H1 (cell line): Measurements from ENCODE around the gene UPF2.

ENCODE experiments used
- ATF3 ChIP-seq: IDR thresholded peaks from 2 replicates; pipeline ENCODE4 v1.6.1; 2011; ENCODE audit warnings: low read depth, mild to moderate bottlenecking, low read length; ENCODE audit not compliant: insufficient read depth
- CHD2 ChIP-seq: IDR thresholded peaks from 2 replicates; pipeline ENCODE4 v1.6.1; 2012; ENCODE audit warnings: low read length, improper control_type of control experiment
- CTCF ChIP-seq, 3 experiments: IDR thresholded peaks; 1 replicate in 2 of 3; 2 replicates in 1 of 3; pipeline versions ENCODE4 v1.5.1 to v1.6.1; 2011; ENCODE audit warnings: low read length in 3 of 3, mild to moderate bottlenecking in 3 of 3, inconsistent platforms in 2 of 3, low read depth in 1 of 3, moderate library complexity in 1 of 3; ENCODE audit not compliant: insufficient read depth in 1 of 3; ENCODE audit errors: control extremely low read depth in 1 of 3
- EZH2 ChIP-seq: fragments of 200-600 bp; sonication (generic); IDR thresholded peaks from 2 replicates; pipeline ENCODE4 v1.7.1; 2012; ENCODE audit warnings: low read depth, mild to moderate bottlenecking, moderate library complexity, low read length, inconsistent platforms; ENCODE audit not compliant: severe bottlenecking
- MAX ChIP-seq: IDR thresholded peaks from 2 replicates; pipeline ENCODE4 v1.6.1; 2012; ENCODE audit warnings: inconsistent platforms
- PHF8 ChIP-seq: fragments of 200-600 bp; sonication (generic); conservative IDR thresholded peaks from 2 replicates; pipeline ENCODE4 v1.7.1; 2012; ENCODE audit warnings: low read depth, mild to moderate bottlenecking, inconsistent platforms, low read length, moderate library complexity
- POLR2A ChIP-seq, 2 experiments: IDR thresholded peaks; 1 replicate in 1 of 2; 2 replicates in 1 of 2; pipeline ENCODE4 v1.6.1; 2011; ENCODE audit warnings: low read depth in 2 of 2, low read length in 2 of 2, mild to moderate bottlenecking in 2 of 2; ENCODE audit errors: control extremely low read depth in 1 of 2
- POLR2AphosphoS5 ChIP-seq: IDR thresholded peaks from 2 replicates; pipeline ENCODE4 v1.6.1; 2011; ENCODE audit warnings: low read depth, low read length
- TAF1 ChIP-seq: IDR thresholded peaks from 2 replicates; pipeline ENCODE4 v1.6.1; 2011; ENCODE audit warnings: mild to moderate bottlenecking, low read depth, low read length

GRCh38 chr10:12027539-12027938 is 15.1 kb downstream of the UPF2 start:
- TF ChIP-seq PHF8 (no peak), TAF1 (no peak), CHD2 (no peak), POLR2AphosphoS5 (no peak), CTCF (IDR thresholded peaks at IDR 0.05; ENCODE audit: control extremely low read depth in 1 of 3, insufficient read depth in 1 of 3, low read depth in 1 of 3, low read length in 3 of 3) (no peak), EZH2 (no peak), POLR2A (IDR thresholded peaks at IDR 0.05; ENCODE audit: control extremely low read depth in 1 of 2, low read depth in 2 of 2, low read length in 2 of 2) (no peak), ATF3 (no peak), MAX (no peak)
